Measurements from ENCODE around the gene MARCHF10.
A peak's percentile ranks its signal among the peaks of the same experiment; 100 is the strongest.

The MARCHF10 gene

GRCh38 chr17:62822080-62822904 lies 14.2 kb upstream of the MARCHF10 start:
- DNase-seq: no peak

DNA sequence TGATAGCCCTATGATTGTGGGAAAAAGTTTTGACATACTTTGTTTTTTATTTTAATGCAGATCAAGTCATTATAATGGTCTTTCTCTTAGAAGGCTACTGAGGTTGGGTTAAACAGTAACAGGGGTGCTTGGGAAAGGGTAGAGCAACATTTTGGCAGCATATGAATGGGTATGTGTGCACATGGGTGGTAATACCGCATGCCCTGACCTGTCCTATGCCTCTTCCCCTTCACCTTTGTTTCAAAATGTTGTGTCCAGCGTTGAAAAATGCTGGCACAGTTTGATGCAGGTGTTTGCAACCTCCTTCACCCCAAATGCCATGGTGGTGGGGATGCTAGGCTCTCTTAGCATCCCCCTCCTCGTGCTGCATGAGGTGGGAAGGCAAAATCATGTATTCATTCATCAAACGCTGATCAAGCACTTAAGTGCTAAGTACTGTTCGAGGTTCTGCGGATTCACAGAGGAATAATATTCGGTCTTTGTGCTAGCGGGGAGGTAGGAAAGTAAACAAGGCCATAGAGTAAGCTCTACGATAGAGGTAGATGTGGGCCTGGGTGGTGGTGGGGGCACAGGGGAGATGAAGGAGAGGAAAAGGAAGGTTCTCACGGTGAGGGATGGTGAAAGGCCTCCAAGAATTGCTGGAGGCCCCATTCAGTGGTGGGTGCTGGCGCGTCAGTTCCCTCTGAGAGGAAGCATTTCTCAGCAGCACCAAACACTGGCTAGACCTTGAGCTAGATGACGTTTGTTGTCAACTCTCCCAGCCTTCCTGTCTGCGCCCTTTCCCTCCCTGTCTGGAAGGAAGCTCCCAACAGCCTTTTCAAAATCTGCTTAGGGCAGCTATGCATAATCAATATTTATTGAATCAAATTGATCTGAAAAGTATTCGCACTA lies 13.3 kb upstream of the MARCHF10 start:
- DNase-seq: no peak

DNA sequence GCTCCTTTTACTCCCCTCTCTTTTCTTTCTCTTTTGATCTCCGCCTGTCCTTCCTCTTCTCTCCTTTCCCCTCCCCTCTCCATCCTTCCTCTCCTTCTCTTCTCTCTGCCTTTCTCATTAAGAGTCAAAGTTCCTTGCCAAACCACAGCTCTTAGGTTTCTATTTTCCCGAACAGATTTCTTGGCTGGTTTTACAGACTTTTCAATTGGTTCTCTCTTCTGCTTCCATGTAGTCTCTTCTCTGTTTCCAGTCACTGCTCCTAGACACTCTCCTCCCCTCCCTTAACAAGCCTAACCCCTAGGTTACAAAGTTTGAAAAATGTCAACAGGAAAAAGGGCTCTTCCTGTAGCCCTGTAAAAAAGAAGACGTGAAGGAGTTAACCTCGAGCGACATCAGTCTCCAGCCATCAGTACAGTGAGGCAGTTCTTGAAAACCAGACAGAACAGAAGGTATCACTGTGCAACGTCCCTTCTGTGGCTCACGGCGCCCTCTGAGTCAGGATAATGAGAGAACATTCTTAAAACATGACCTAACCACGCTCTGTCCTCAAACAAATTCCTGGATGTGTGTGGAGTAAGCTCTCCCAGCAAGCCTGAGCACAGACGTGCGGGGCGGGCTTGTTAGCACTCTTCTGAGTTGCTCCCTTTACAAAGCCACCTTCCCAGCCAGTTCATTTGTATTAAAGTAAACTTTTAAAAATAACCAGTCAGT lies 11.6 kb upstream of the MARCHF10 start:
- no peak for DNase-seq

GRCh38 chr17:62818526-62818925 lies 10.4 kb upstream of the MARCHF10 start:
- DNase-seq: no peak

DNA sequence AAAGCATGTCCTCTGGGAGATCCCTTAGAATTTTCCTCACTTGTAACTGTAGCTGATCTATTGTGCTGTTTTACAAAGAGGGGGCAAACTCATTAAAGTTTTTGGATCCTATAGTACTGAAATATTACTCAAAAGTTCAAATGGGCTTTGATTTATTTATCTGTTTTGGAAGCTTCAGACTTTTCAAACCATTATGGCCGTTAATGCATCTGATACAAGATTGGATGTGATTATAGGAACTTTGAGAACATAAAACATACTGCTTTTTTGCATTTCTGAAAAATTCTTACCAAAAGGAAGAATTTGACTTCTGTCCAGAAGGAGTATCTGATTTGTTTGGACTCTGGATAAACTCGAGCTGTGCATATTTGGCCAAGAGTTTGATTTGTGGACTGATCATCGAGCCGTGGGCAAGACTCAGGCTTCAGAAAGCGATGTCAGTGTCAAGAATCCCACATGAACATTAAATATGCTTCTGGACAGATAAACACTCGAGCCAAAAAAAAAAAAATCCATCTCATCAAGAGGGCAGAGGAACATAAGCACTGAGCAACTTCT lies 8.2 kb upstream of the MARCHF10 start:
- no peak for DNase-seq

GRCh38 chr17:62809656-62810055 lies 1.5 kb upstream of the MARCHF10 start:
- no peak for DNase-seq

DNA sequence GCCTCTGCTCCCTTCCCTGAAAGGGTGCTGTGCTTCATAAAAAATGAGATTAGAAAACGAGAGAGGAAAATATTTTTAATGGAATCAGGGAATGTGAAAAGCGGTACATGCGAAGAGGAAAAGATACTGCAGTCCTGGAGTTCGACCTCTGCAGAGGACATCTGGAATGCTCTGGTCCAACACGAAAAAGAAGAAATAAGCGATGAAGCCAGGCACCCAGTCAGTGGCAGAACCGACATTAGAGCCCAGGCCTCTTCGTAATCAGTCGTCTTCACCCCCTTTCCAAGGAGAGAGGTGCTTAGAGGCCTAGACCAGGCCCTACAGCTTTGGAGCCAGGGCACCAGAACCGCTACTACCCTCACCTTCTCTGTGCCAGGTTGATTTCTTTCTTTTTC lies 459 bp upstream of the MARCHF10 start:
- DNase-seq: no peak

DNA sequence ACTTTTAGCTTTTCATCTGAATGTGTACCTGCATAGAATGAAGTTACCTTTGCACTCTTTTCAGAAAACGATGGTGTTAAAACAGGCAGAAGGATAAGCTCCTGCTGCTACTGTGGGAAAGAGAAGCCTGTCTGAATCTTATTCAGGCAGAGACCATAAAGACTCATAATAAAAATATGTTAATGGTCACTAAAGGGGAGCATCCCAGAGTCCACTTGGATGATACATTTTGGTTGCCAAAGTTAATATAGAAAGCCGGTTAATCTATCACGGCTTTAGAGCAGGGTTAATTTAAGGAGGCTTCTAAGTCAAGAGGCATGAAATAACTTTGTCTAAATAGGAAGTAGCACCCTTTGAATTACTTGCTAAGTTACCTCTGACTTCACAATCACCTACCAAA lies 2.9 kb downstream of the MARCHF10 start:
- DNase-seq: no peak

DNA sequence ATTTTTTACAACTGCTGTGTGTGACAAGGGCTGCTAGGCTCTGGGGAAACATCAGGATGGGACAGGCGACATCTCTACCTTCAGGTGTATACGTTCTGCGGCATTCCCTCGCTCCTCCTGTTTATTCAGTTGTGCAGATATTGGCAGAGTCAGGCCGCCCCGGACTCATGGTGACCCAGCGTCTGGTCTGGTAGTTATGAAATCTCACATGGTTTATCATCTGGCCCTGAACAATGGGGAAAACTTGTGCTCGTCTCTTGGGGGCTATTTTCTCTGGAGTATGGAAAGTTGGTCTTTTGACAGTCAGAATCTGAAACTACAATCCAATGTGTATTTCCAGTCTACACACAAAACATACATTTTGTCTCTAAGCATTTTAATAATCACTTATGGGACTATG lies 3.3 kb downstream of the MARCHF10 start:
- no peak for DNase-seq

DNA sequence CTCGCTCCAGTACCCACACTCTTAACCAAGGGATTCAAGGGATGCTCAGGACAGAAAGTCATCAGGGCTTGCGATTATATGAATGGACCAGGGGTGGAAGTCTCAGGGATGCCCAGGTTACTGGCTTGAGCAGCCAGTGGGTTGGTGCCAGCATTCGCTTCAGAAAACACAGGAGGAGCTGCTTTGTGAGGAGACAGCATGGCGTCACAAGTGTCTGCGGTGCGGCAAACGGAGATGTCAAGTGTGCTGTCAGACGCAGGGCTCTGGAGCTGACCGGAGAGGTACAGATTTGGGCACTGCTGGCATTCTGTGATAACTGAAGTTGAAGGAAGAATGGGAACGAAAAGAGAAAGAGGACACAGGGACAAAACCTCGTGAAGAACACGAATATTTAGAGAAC lies 4.1 kb downstream of the MARCHF10 start:
- no peak for DNase-seq

DNA sequence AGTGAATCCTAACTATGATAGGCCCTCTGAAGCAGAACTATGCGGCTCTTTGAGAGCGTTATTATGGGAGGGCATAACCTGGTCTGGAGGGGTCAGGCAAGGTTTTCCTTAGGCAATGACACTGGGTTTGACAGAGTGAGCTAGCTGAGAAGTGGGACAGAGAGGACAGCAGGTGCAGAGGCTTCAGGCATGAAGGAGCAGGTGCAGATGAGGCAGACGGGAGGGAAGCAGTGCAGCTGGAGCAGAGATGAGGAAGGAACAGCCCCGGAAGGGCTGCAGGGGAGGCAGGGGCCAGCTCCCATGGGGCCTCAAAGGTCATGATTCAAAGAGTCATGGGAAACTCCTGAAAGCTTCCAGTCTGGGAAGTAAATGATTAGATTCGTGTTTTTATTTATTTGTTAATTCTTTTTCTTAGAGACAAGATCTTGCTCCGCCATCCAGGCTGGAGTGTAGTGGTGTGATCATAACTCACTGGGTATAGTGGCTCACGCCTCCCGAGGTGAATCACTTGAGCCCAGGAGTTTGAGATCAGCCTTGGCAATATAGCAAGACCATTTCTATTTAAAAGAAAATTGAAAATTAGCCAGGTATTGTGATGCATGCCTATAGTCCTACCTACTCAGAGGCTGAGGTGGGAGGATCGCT lies 5.4 kb downstream of the MARCHF10 start:
- DNase-seq: no peak

DNA sequence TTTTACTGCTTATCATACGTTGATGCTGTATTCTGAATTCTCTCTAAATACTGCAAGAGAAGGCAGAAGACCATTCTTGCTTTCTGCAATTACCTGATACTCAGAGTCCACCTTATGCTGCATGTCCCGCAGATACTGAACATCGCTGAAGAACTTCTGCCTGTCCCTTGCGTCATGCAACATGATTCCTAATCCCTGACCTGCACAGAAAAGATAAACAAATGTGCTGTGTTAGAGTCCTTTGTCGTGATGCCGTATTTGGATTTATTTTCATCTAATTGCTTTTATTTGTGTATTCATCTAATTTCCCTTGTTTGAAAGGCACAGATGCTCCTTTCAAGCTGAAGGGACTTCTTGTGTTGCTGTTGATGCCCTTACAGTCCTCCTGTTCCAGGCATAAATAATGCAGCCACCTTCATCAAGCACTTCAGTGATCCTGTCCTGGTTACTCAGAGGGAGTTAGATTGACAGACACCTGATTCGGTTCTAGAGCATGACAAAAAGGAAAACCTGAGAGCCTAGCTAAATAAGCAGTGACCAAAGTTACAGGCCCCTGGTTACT lies 6.5 kb downstream of the MARCHF10 start:
- DNase-seq: no peak

DNA sequence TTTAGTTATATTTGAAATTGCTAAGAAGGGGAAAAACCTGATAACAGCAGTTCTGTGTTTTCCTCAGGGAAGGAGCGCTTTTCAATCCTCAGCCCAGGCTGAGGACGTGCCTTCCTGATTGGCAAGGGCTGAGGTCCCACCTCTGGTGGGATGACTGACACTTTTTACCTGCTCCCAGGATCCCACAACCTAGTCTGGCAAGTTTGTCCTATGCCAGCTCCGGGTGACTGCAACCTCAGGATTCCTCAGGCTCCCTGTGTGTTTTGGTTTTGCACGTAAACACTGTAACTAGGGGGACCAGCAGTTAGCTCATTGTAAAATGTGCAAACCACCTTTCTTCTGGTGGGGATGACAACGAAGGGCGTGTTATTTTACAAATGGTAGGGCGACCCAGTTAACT lies 7.5 kb downstream of the MARCHF10 start:
- no peak for DNase-seq

- no peak for DNase-seq
Observed at GRCh38 chr17:62797959-62798358, 10.2 kb downstream of the MARCHF10 start.

DNA sequence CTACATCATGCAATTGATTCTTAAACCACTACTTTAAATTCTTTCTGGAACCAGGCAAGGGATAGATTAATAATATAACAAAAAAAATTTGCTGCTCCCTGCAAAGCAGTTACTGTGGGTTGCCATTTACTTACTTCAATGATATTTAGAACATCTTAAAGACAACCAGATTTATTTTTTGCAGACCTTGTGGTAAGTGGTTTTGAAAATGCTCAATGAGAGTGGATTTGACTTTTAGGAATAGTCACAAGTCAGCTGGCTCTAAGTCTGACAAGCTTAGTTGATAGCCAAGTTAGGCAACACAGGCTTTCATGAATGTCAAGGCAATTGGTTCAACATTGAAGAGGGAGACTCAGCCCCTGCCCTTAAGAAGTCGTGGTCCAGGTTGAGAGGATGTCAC lies 11.8 kb downstream of the MARCHF10 start:
- DNase-seq: no peak

DNA sequence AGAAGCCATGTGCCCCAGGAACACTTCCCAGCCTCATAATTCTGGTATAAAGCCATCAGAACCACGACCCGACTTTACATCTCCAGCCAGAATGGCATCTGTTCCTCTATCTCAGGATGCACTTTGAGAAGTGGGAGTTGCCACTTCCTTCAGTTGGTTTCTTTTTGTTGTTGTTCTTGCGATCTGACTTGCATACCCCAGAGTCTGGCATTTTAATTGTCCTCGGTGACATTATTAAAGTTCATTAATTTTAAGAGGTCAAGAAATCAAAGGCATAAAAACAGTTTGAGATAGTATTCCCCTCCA lies 13.5 kb downstream of the MARCHF10 start:
- DNase-seq: no peak

DNA sequence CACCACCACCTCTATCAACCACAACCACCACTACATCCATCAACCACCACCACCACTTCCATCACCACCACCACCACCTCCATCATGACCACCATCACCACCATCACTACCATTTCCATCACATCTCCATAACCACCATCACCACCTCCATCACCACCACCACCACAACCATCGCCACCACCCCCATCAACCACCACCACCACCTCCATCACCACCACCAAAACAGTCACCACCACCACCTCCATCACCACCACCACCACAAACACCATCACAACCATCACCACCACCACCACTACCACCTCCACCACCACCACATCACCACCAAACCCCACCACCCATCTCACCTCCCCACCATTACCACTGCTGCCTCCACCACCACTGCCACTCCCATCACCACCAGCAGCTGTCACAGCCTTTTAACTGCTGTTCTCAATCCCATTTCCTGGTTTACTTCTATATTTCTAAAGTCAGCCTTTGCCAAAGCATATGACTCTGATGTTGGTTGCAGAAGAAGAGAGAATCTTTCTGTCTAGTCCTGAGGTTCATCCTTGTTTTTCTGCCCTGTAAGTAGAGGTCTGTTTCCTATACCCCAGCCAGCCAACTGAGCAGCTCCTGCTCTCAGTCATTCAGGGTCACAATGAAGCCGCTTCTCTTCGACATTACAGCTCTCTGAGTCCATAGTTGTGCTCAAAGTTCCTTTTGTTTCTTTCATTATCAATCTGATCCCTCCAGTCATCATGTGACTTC lies 14.0 kb downstream of the MARCHF10 start:
- DNase-seq: peak in 1 of 5 experiments; percentile 25

- DNase-seq: no peak
Observed at GRCh38 chr17:62792447-62792800, 15.7 kb downstream of the MARCHF10 start.

- DNase-seq: no peak
Observed at GRCh38 chr17:62791767-62792446, 16.2 kb downstream of the MARCHF10 start.

DNA sequence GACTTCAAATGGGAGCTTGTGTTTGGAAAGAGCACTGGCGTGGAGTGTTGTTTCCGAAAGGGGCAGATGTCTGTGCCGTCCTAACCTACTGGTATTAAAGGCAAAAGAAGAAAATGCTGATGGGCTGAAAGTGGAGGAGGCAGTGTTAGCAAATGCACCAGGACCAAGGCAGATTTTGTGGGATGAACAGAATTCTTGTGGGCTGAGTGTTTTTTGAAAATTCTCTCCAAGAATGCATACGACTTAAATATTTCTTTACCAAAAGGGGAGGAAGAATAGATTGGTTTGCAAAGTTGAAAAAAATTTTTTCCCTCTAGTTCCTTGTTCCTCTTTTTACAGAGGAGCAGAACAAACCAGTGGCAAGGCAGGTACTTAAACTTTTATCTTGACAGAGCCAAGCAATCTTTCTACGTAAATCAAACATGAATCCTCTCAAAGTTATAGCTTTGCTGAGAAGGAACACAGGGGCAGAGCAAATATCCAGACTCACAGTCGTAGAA lies 16.8 kb downstream of the MARCHF10 start:
- no peak for DNase-seq

GRCh38 chr17:62790564-62790986 lies 17.5 kb downstream of the MARCHF10 start:
- no peak for DNase-seq
